Stomach smooth muscle (tissue), 2 donors: ENCODE measurements around the gene LTBP1.

ENCODE experiments used
- H3K27ac ChIP-seq: one replicate; pipeline ENCODE4 v1.7.0; 2013; ENCODE audit warnings: mild to moderate bottlenecking, low read length, inconsistent platforms
- H3K27me3 ChIP-seq, 2 donors: one replicate each; pipeline ENCODE4 v1.7.0; 2013; ENCODE audit warnings: low read length in 2 of 2; ENCODE audit not compliant: insufficient read depth in 2 of 2, control insufficient read depth in 1 of 2
- H3K36me3 ChIP-seq, 2 donors: one replicate each; pipeline ENCODE4 v1.7.0; 2013; ENCODE audit warnings: low read length in 2 of 2; ENCODE audit not compliant: control insufficient read depth in 2 of 2, insufficient read depth in 2 of 2
- H3K4me1 ChIP-seq: one replicate; pipeline ENCODE4 v1.7.0; 2013; ENCODE audit warnings: low read length; ENCODE audit not compliant: control insufficient read depth, insufficient read depth
- H3K4me3 ChIP-seq, 2 donors: one replicate each; pipeline ENCODE4 v1.7.0; 2013; ENCODE audit warnings: low read length in 2 of 2
- H3K9ac ChIP-seq, 2 donors: one replicate each; pipeline ENCODE4 v1.7.0; 2013; ENCODE audit warnings: low read length in 2 of 2, mild to moderate bottlenecking in 1 of 2
- H3K9me3 ChIP-seq, 2 donors: one replicate each; pipeline ENCODE4 v1.7.0; 2013; ENCODE audit warnings: low read length in 2 of 2; ENCODE audit not compliant: control insufficient read depth in 2 of 2
- donor health status: healthy.
- donor health status: Pancreatic carcinoma.

Gene LTBP1

DNA sequence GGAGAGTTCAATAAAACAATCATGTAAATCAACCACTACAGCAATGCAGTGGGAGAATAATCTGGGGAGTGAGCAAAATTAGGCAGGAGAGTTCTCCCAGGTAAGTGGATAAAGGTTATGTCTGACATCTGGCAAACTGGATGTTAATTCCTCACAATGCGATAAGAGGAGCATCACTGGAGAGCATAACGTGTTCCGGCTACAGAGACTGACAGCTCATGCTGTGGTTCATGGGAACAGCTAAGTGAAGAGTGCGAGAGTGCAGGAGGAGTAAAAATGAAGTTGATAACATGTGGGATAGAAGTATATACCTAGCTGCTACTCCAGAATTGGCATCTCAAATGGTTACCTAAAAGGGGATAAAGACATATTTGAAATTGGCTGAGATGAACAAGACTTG is 153.2 kb downstream of the LTBP1 start:
- H3K27ac ChIP-seq = no peak overlapping the region
- no peak overlapping the region for H3K4me3 ChIP-seq
- H3K27me3 ChIP-seq = no peaks in the 10 kb centered on the region
- H3K9me3 ChIP-seq = no peaks in the 10 kb centered on the region
- peaks cover 11% of the 10 kb centered on the region for H3K4me1 ChIP-seq
- no peaks in the 10 kb centered on the region for H3K36me3 ChIP-seq
- no peak overlapping the region for H3K9ac ChIP-seq

DNA sequence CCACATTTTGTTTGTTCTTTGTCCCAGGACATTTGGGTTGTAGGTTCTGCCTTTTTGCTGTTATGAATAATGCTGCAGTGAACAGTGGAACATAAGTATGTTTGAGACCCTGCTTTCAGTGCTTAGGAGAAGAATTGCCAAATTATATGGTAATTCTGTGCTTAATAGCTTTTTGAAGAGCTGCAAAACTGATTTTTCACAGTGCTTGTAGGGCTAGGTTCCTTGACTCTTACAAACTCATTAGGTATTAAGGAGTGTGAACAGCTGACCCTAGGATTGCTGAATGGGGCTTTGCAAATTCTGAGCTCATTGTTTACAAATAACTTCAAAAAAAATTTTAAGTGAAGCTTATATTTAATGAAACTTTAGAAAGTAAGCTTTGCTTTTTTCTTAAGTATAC is 154.2 kb downstream of the LTBP1 start:
- Histone ChIP-seq H3K27ac (no peak overlapping the region), H3K27me3 (no peaks in the 10 kb centered on the region), H3K4me1 (peaks cover 11% of the 10 kb centered on the region), H3K36me3 (no peaks in the 10 kb centered on the region), H3K4me3 (no peak overlapping the region), H3K9ac (no peak overlapping the region), H3K9me3 (no peaks in the 10 kb centered on the region)

DNA sequence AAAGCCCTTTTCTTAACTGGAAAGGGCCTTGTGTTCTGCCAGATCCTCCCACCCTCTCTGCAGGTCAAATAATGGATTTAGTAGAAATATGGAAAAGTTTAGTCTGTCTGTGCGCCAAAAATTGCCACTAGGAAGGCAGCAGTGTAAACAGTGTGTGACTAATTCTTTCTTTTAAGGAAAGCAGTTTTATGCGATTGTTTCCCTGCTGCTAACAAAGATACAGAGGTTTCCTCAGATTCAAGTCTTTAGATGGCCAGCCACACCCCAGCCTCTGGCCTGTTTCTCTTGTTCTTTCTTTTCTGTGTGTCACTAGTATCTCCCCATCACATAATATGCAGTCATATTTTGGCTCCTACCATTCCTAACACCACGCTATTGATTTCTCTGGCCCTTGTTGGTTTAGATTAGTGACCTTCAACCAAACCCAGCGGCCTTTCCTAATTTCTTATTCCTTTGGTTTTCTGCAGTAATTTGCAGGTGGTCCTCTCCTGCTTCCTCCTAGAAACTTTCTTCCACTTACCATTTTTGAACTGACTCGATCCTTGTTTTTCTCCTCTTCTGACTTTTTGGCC is 157.4 kb downstream of the LTBP1 start:
- H3K4me1 ChIP-seq = peaks cover 21% of the 10 kb centered on the region
- no peaks in the 10 kb centered on the region for H3K27me3 ChIP-seq
- H3K9ac ChIP-seq = no peak overlapping the region
- peak overlapping the region; percentile 33 for H3K27ac ChIP-seq
- no peaks in the 10 kb centered on the region for H3K36me3 ChIP-seq
- H3K4me3 ChIP-seq = no peak overlapping the region
- no peaks in the 10 kb centered on the region for H3K9me3 ChIP-seq

DNA sequence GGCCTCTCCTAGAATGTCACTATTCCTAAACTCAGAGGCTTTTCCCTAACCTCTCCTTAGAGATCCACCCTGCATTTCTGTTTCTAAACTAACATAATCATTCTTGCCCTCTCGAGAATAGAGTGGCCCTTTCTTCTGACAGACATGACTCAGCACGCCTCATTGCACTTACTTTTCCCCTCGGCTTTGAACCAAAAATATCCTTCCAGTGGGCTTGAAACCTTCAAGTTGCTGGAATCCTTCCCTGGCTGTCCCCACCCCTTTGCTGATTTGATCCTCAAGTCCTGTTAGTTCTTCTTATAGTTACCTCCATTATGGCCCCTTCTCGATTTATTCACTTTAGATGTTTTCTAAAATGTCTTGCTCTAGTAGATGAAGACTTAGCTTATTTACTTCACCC is 158.0 kb downstream of the LTBP1 start:
- Histone ChIP-seq H3K27me3 (no peaks in the 10 kb centered on the region), H3K4me3 (peak overlapping the region in 1 of 2 donors; percentile 11), H3K36me3 (no peaks in the 10 kb centered on the region), H3K9me3 (no peaks in the 10 kb centered on the region), H3K9ac (no peak overlapping the region), H3K27ac (peak overlapping the region; percentile 33), H3K4me1 (peaks cover 23% of the 10 kb centered on the region)

DNA sequence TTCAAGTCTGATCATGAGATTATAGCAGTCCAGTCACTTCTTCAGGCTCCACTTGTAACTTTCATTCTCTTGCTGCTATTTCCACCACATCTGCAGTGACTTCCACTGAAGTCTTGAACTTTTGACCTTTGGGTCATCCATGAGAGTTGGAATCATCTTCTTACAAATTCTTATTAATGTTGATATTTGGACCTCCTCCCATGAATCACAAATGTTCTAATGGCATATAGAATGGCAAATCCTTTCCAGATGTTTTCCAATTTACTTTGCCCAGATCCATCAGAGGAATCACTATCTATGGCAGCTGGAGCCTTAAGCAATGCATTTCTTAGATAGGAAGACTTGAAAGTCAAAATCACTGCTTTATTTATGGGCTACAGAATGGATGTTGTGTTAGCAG is 159.4 kb downstream of the LTBP1 start:
- Histone ChIP-seq H3K9ac (no peak overlapping the region), H3K36me3 (no peaks in the 10 kb centered on the region), H3K4me1 (peaks cover 25% of the 10 kb centered on the region), H3K4me3 (no peak overlapping the region), H3K9me3 (no peaks in the 10 kb centered on the region), H3K27ac (no peak overlapping the region), H3K27me3 (no peaks in the 10 kb centered on the region)

DNA sequence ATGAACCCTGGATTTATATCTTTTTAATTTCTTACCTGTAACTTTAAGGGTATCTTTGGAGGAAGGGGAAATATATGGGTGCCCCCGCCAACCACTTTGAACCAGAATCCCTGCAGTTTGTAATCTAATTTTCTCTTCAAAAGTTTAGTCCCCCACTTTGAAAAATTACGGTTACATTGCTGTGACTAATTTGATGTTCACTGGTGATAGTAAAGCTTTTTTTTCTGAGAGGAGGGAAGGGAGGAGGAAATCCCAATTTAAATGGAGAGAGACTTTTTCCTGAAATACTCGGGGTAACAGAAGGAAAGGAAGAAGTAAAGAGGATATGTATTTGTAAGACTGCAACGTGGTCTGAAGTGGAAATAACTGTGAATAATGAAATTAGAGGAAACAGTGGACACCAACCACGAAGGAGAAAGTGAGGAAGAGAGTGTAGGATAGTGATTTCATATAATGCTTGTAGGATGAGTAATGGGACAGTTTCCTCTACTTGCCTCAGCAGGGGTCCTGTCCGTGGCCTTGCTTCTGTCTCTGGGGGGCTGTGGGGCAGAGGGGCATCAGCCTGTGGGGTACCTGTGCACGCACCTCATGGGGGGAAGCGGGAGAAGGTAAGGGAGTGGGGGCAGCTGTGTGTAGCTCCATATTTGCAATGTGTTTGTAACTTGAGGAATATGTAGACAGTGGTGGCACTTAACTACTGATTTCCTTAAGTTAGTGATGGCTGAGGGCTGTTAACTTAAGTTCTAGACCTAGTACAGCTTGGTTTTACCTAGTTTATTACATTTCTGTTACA is 161.1 kb downstream of the LTBP1 start:
- H3K27me3 ChIP-seq = no peaks in the 10 kb centered on the region
- peaks cover 30% of the 10 kb centered on the region for H3K4me1 ChIP-seq
- H3K9me3 ChIP-seq = no peaks in the 10 kb centered on the region
- peak overlapping the region in 1 of 2 donors; percentile 4 for H3K4me3 ChIP-seq
- no peaks in the 10 kb centered on the region for H3K36me3 ChIP-seq
- H3K9ac ChIP-seq = no peak overlapping the region
- no peak overlapping the region for H3K27ac ChIP-seq

DNA sequence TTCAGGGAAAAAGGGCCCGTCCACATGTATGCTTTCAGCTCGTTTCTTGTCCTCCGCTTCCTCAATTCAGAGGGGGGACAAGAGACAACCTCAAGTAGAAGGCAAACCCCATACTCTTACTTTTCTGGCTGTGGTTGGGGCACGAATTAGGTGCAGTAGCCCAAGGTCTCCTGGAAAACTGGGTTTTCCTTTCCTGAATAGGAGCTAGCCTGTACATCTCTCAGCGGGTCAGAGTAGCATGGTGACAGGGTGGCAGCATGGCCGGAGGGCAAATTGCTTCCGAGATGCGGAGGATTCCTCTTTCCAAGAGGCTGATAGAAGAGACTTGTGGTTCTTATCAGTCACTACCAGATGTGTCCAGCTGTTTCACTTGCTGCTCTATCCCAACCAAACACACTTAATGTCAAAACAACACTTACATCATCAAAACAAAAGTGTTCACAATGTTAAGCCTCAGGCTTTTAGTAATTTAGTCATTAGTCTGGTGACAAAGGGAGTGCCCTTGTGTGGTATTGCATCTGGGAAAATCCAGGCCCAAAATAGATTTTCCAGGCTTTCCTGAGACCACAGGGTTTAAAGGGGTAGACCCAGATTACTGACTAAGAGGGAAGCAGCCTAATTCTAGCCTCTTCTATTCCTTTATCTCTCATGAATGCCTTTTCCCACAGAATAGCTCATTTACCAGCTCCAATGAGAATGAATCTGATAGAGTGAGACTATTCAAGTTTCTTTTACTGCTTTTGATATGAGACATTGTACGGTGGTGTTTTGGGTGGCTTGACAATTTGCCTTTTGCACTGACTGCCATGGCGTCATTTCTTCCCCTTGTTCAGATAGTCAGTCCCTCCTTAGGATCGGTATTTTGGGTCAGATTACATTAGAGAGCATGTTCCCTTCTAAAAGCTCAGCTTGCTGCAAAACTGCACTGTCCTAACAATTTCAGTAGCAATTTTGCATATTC is 162.0 kb downstream of the LTBP1 start:
- H3K4me3 ChIP-seq = peak overlapping the region; percentile 4 to 24
- peaks cover 25% of the 10 kb centered on the region for H3K4me1 ChIP-seq
- peak overlapping the region; percentile 32 for H3K27ac ChIP-seq
- H3K27me3 ChIP-seq = no peaks in the 10 kb centered on the region
- no peak overlapping the region for H3K9ac ChIP-seq
- H3K36me3 ChIP-seq = no peaks in the 10 kb centered on the region
- H3K9me3 ChIP-seq = no peaks in the 10 kb centered on the region

DNA sequence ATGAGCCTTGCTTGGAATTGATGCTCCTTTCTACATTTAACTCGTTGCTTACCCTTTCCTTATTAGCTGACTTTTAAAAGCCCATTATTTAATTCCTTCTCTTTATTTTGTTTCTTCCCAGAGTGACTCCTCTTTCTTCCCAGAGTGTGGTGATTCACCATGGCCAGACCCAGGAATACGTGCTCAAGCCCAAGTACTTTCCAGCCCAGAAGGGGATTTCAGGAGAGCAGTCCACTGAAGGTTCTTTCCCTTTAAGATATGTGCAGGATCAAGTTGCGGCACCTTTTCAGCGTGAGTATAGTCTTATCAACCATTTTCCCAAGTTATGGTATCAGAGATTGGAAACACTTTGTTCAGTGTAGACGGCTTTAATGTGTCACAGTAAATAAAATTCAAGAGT is 163.7 kb downstream of the LTBP1 start:
- no peaks in the 10 kb centered on the region for H3K36me3 ChIP-seq
- H3K9me3 ChIP-seq = no peaks in the 10 kb centered on the region
- no peak overlapping the region for H3K9ac ChIP-seq
- H3K27ac ChIP-seq = no peak overlapping the region
- H3K4me1 ChIP-seq = peaks cover 19% of the 10 kb centered on the region
- no peak overlapping the region for H3K4me3 ChIP-seq
- H3K27me3 ChIP-seq = no peaks in the 10 kb centered on the region

DNA sequence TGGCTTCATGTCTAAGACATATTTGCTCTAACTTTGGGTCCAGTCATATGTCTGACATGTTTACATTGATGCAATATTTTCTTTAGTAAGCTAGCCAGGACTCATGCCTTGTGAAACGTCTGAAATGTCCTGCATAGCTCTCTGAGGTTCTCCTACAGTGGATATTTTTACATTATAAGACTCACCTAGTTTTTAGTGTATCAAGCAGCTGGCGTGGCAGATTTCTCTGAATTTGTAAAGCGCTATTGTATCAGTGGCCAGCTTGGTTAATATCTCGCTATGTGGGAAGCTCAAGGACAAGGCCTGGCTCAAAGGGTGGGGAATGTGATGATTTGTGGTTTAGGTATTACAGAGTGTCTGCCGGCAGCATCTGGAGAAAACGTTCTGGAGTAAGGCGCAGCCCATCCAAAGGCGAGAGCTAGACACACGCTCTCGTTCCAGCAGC is 164.3 kb downstream of the LTBP1 start:
- peaks cover 19% of the 10 kb centered on the region for H3K4me1 ChIP-seq
- peak overlapping the region; percentile 56 for H3K27ac ChIP-seq
- H3K4me3 ChIP-seq = no peak overlapping the region
- no peaks in the 10 kb centered on the region for H3K36me3 ChIP-seq
- no peaks in the 10 kb centered on the region for H3K9me3 ChIP-seq
- H3K9ac ChIP-seq = peak overlapping the region in 1 of 2 donors; percentile 13
- H3K27me3 ChIP-seq = no peaks in the 10 kb centered on the region

DNA sequence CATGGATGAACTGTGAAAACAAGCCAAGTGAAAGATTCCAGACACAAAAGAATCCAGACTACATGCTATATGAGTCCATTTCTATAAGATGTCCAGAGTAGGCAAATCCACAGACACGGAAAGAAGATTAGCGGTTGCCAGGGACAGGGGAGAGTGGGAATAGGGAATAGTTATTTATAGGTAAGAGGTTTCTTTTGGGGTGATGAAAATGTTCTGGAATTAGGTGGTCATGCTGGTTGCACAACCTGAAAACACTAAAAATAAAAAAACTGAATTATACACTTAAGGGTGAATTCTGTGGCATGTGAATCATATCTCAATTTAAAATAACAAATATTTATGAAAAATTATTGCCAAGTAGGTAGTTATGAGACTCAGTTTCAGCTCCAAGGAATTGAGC is 168.4 kb downstream of the LTBP1 start:
- Histone ChIP-seq H3K4me3 (no peak overlapping the region), H3K9ac (no peak overlapping the region), H3K36me3 (no peaks in the 10 kb centered on the region), H3K27ac (no peak overlapping the region), H3K27me3 (no peaks in the 10 kb centered on the region), H3K4me1 (peaks cover 11% of the 10 kb centered on the region), H3K9me3 (no peaks in the 10 kb centered on the region)
